Erythroblast (primary cell): Measurements from ENCODE around the gene CMTR1.

Source experiments
- GATA1 ChIP-seq: IDR thresholded peaks from 2 replicates; pipeline ENCODE4 v1.6.1; 2011; ENCODE audit warnings: low read depth, mild to moderate bottlenecking, control low read depth, low read length, moderate library complexity
- POLR2A ChIP-seq: IDR thresholded peaks from 2 replicates; pipeline ENCODE4 v1.6.1; 2011; ENCODE audit warnings: mild to moderate bottlenecking, low read length

DNA sequence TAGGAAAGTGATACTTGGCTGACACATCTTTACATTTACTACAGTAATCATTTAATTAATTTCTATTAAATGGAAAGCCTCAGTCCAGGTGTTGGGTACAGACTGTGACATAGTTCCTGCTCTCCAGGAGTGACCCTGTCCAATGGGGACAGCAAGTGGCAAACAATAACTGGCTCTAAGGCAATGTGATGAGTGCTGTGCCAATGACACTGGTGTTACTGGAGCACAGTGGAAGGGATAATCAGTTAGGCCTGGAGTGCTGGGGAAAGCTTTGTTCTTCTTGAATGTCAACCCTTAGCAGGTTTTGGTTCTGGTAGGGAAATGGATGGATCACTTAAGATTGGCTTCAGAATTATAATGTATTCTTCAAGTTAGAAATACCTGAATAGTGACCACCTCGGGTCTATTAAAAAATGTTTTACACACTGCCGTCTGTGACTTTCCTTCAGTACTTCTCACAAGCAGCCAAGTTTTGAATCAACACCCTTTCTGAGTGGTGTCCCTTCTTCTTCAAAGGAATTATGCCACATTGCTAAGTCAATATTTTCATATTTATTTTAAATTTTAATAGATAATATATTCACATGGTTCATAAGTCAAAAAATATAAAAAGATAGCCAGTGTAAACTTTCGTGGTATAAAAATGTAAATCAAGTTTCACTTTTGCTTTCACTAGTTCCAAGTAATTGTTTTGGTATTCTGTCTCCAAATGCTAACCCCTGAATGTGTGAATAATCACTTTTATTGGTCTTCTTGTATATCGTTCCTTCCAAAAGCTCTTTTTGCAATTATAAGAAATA is 9.6 kb downstream of the CMTR1 start:
- TF ChIP-seq POLR2A = no peak
- no peak for TF ChIP-seq GATA1
